HEK293T (cell line): ENCODE data around the gene RTN4RL1.

Experiments
- BHLHE40 ChIP-seq: fragments of 450-650 bp; IDR thresholded peaks from 2 replicates; pipeline ENCODE4 v1.6.1; 2016; ENCODE audit warnings: mild to moderate bottlenecking, moderate library complexity, borderline replicate concordance
- CTBP1 ChIP-seq: fragments of 450-650 bp; IDR thresholded peaks from 2 replicates; pipeline ENCODE4 v1.6.1; 2016; ENCODE audit warnings: borderline replicate concordance
- LEF1 ChIP-seq: fragments of 450-650 bp; IDR thresholded peaks from 2 replicates; pipeline ENCODE4 v1.6.1; 2017; ENCODE audit warnings: mild to moderate bottlenecking, borderline replicate concordance
- SUZ12 ChIP-seq: fragments of 450-650 bp; IDR thresholded peaks from 2 replicates; pipeline ENCODE4 v1.6.1; 2016; ENCODE audit warnings: mild to moderate bottlenecking
- TARDBP ChIP-seq: fragments of 450-650 bp; IDR thresholded peaks from 2 replicates; pipeline ENCODE4 v1.6.1; 2016

DNA sequence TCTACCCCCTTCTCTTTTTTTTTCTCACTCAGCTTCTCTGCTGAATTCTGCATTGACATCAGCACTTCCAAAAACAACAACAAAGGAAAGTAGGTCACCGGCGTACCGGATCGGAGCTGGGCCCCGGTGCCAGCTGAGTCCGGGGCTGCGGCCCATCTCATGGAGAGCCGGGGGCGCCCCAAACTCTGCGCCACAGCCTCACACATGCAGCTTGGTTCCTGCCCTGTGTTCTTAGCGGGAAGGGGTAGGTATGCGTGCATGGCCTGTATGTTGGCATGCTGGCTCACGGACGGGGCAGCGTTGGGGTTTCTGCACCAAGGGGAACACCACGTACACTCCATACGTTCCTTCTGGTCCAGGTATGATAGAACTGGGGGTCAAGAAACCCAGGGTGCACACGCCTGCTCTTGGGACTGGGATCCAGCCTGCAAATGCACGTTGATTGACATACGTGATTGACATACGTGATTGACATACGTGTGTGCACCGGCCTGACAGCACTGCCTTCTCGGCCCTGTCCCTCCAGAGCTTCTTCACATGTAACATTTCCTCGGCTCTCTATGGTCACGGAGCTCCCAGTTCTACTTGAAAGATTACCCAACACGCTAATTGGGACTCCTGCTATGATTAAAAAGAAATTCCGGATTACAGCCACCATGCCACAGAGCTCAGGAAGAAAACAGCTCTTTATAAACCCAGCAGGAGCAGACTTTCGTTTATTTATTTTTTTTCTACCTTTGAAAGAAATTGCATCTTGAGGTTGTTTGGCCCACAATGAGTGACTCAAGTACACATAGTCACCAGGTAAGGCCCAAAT lies 106.6 kb downstream of the RTN4RL1 start:
- no peak for TF ChIP-seq BHLHE40
- TF ChIP-seq SUZ12 = no peak
- no peak for TF ChIP-seq LEF1
- no peak for TF ChIP-seq CTBP1
- TF ChIP-seq TARDBP = no peak
